ENCODE measurements around the gene TP73. TPM values are rescaled to one million over a fixed set of nuclear protein-coding genes. Genes with fewer than 3 reads are reported as not detected.

TP73 gene
- total and polyA plus RNA-seq, 4 experiments from 2014 or later = 0.15 to 0.17 TPM; not detected in 2

- H3K36me3 Mint-ChIP-seq = no peaks in the 10 kb centered on the region
These were observed 44.6 kb upstream of the TP73 start for GRCh38 chr1:3607703-3608065.

DNA sequence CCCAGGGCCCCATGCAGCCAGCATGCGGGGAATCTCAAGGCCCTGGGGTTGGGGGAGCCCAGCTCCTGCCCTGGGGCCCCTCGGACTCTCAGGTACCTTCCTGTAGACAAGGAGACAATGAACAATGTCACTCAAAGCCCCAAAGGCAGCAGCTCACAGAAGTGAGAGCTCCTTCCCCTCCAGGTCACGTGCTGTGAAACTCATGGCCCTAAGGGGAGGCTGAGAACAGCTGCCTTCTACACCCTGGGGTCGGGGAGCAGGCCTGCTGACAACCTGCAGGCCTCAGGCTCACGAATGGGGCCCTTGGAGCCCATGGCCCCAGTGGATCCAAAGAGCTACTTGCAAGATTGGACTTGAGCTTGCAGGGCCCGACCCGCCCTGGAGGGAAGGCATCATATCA, 44.2 kb upstream of the TP73 start:
- Histone ChIP-seq H3K27ac (ENCODE audit: low read depth, low read length) (no peak overlapping the region), H3K4me1 (ENCODE audit: insufficient read depth, low read length) (peaks cover 15% of the 10 kb centered on the region), H3K4me3 (ENCODE audit: low read length in 2 of 2) (no peak overlapping the region), H3K27me3 (ENCODE audit: insufficient read depth, low read length) (peaks cover 5% of the 10 kb centered on the region), H3K36me3 (ENCODE audit: insufficient read depth, low read length) (no peaks in the 10 kb centered on the region), H3K9me3 (ENCODE audit: control insufficient read depth in 1 of 2, low read length in 2 of 2) (no peaks in the 10 kb centered on the region)
- POLR2A ChIA-PET (ENCODE audit: partially characterized antibody) = no interaction called here
- no peak for DNase-seq
- Mint-ChIP-seq H3K4me1 (peaks cover 2 to 18% (median 5%) of the 10 kb centered on the region in 4 donors), H3K27me3 (peaks cover 7 to 9% of the 10 kb centered on the region in 2 donors), H3K4me3 (no peak overlapping the region), H3K36me3 (no peaks in the 10 kb centered on the region), H3K27ac (no peak overlapping the region), H3K9me3 (peaks cover 0 to 1% (median 0%) of the 10 kb centered on the region in 8 donors)
- intact Hi-C loops (cut with micrococcal nuclease) = no loop called here
- CTCF ChIA-PET (ENCODE audit: partially characterized antibody) = no interaction called here

More at GRCh38 chr1:3607703-3608065, 44.6 kb upstream of the TP73 start:
- intact Hi-C loops (cut with micrococcal nuclease) = no loop called here
- DNase-seq = no peak
- Histone ChIP-seq H3K9me3 (ENCODE audit: control insufficient read depth in 1 of 2, low read length in 2 of 2) (no peaks in the 10 kb centered on the region), H3K27me3 (ENCODE audit: insufficient read depth, low read length) (peaks cover 5% of the 10 kb centered on the region), H3K36me3 (ENCODE audit: insufficient read depth, low read length) (no peaks in the 10 kb centered on the region), H3K4me3 (ENCODE audit: low read length in 2 of 2) (no peak overlapping the region), H3K4me1 (ENCODE audit: insufficient read depth, low read length) (peaks cover 15% of the 10 kb centered on the region), H3K27ac (ENCODE audit: low read depth, low read length) (no peak overlapping the region)
- ChIA-PET POLR2A (ENCODE audit: partially characterized antibody) (no interaction called here), CTCF (ENCODE audit: partially characterized antibody) (no interaction called here)
- Mint-ChIP-seq H3K4me3 (no peak overlapping the region), H3K9me3 (peaks cover 0 to 1% (median 0%) of the 10 kb centered on the region in 8 donors), H3K27me3 (peaks cover 7 to 9% of the 10 kb centered on the region in 2 donors), H3K27ac (no peak overlapping the region), H3K4me1 (peaks cover 2 to 18% (median 5%) of the 10 kb centered on the region in 4 donors)

- Mint-ChIP-seq H3K9me3 (peaks cover 0 to 1% (median 0%) of the 10 kb centered on the region in 8 donors), H3K36me3 (no peaks in the 10 kb centered on the region), H3K27me3 (peaks cover 9 to 13% of the 10 kb centered on the region in 2 donors), H3K4me3 (peak overlapping the region in 5 of 8 donors; percentile 14 to 60 (median 36)), H3K4me1 (peaks cover 2 to 18% (median 5%) of the 10 kb centered on the region in 4 donors), H3K27ac (peak overlapping the region in 1 of 7 donors; percentile 80)
- Histone ChIP-seq H3K4me1 (ENCODE audit: insufficient read depth, low read length) (peaks cover 15% of the 10 kb centered on the region), H3K27ac (ENCODE audit: low read depth, low read length) (no peak overlapping the region), H3K4me3 (ENCODE audit: low read length in 2 of 2) (no peak overlapping the region), H3K9me3 (ENCODE audit: control insufficient read depth in 1 of 2, low read length in 2 of 2) (no peaks in the 10 kb centered on the region), H3K36me3 (ENCODE audit: insufficient read depth, low read length) (no peaks in the 10 kb centered on the region), H3K27me3 (ENCODE audit: insufficient read depth, low read length) (peaks cover 5% of the 10 kb centered on the region)
- DNase-seq = no peak
- ChIA-PET POLR2A (ENCODE audit: partially characterized antibody) (no interaction called here), CTCF (ENCODE audit: partially characterized antibody) (no interaction called here)
- intact Hi-C loops (cut with micrococcal nuclease) = no loop called here
These were observed 43.1 kb upstream of the TP73 start for GRCh38 chr1:3609016-3609768.

- peaks cover 0 to 1% (median 0%) of the 10 kb centered on the region in 8 donors for H3K9me3 Mint-ChIP-seq
- H3K4me1 Mint-ChIP-seq = peaks cover 2 to 18% (median 5%) of the 10 kb centered on the region in 4 donors
- H3K27me3 Mint-ChIP-seq = peaks cover 9 to 13% of the 10 kb centered on the region in 2 donors
- no peak for DNase-seq
- ChIA-PET POLR2A (ENCODE audit: partially characterized antibody) (interaction anchor here (2.2 kb wide), 1 partner anchor 14 kb away, joined by 7 read pairs; no protein-coding TSS in a partner anchor), CTCF (ENCODE audit: partially characterized antibody) (no interaction called here)
- peaks cover 5% of the 10 kb centered on the region for H3K27me3 ChIP-seq (ENCODE audit: insufficient read depth, low read length)
- no peaks in the 10 kb centered on the region for H3K9me3 ChIP-seq (ENCODE audit: control insufficient read depth in 1 of 2, low read length in 2 of 2)
- peak overlapping the region in 1 of 7 donors; percentile 18 for H3K27ac Mint-ChIP-seq
- H3K36me3 Mint-ChIP-seq = no peaks in the 10 kb centered on the region
- no peak overlapping the region for H3K27ac ChIP-seq (ENCODE audit: low read depth, low read length)
- H3K36me3 ChIP-seq (ENCODE audit: insufficient read depth, low read length) = no peaks in the 10 kb centered on the region
- H3K4me3 Mint-ChIP-seq = peak overlapping the region in 5 of 8 donors; percentile 14 to 68 (median 60)
- no peak overlapping the region for H3K4me3 ChIP-seq (ENCODE audit: low read length in 2 of 2)
- H3K4me1 ChIP-seq (ENCODE audit: insufficient read depth, low read length) = peaks cover 15% of the 10 kb centered on the region
- intact Hi-C loops (cut with micrococcal nuclease) = no loop called here
These were observed 42.4 kb upstream of the TP73 start for GRCh38 chr1:3609769-3610526.

- H3K36me3 Mint-ChIP-seq = no peaks in the 10 kb centered on the region
- peak overlapping the region in 1 of 7 donors; percentile 18 for H3K27ac Mint-ChIP-seq
- Histone ChIP-seq H3K4me3 (ENCODE audit: low read length in 2 of 2) (no peak overlapping the region), H3K36me3 (ENCODE audit: insufficient read depth, low read length) (no peaks in the 10 kb centered on the region), H3K27me3 (ENCODE audit: insufficient read depth, low read length) (peaks cover 5% of the 10 kb centered on the region), H3K9me3 (ENCODE audit: control insufficient read depth in 1 of 2, low read length in 2 of 2) (no peaks in the 10 kb centered on the region), H3K4me1 (ENCODE audit: insufficient read depth, low read length) (peaks cover 15% of the 10 kb centered on the region), H3K27ac (ENCODE audit: low read depth, low read length) (no peak overlapping the region)
- H3K9me3 Mint-ChIP-seq = peaks cover 0 to 1% (median 0%) of the 10 kb centered on the region in 8 donors
- ChIA-PET POLR2A (ENCODE audit: partially characterized antibody) (interaction anchor here (2.2 kb wide), 1 partner anchor 14 kb away, joined by 7 read pairs; no protein-coding TSS in a partner anchor), CTCF (ENCODE audit: partially characterized antibody) (no interaction called here)
- H3K4me3 Mint-ChIP-seq = peak overlapping the region in 7 of 8 donors; percentile 44 to 75 (median 62)
- H3K27me3 Mint-ChIP-seq = peaks cover 9 to 13% of the 10 kb centered on the region in 2 donors
- intact Hi-C loops (cut with micrococcal nuclease) = loop anchor here (1.0 kb wide), 1 partner anchor 13 kb away; no protein-coding TSS in a partner anchor
- no peak for DNase-seq
- peaks cover 2 to 18% (median 5%) of the 10 kb centered on the region in 4 donors for H3K4me1 Mint-ChIP-seq
These were observed 41.7 kb upstream of the TP73 start for GRCh38 chr1:3610527-3611169.

- Histone ChIP-seq H3K4me3 (ENCODE audit: low read length in 2 of 2) (no peak within 1 kb of the TSS), H3K27me3 (ENCODE audit: insufficient read depth, low read length) (peaks cover 5% of the 10 kb centered on the region), H3K36me3 (ENCODE audit: insufficient read depth, low read length) (no peaks in the 10 kb centered on the region), H3K4me1 (ENCODE audit: insufficient read depth, low read length) (peaks cover 15% of the 10 kb centered on the region), H3K9me3 (ENCODE audit: control insufficient read depth in 1 of 2, low read length in 2 of 2) (no peaks in the 10 kb centered on the region), H3K27ac (ENCODE audit: low read depth, low read length) (no peak within 1 kb of the TSS)
- intact Hi-C loops (cut with micrococcal nuclease) = loop anchor here (1.0 kb wide), 1 partner anchor 14 kb away; no protein-coding TSS in a partner anchor
- Mint-ChIP-seq H3K27ac (peak within 1 kb of the TSS in 2 of 7 donors; percentile 18 to 25), H3K36me3 (no peaks in the 10 kb centered on the region), H3K9me3 (peaks cover 0 to 1% (median 0%) of the 10 kb centered on the region in 8 donors), H3K4me3 (peak within 1 kb of the TSS; percentile 39 to 87 (median 77)), H3K4me1 (peaks cover 2 to 18% (median 5%) of the 10 kb centered on the region in 4 donors), H3K27me3 (peaks cover 9 to 13% of the 10 kb centered on the region in 2 donors)
- ChIA-PET POLR2A (ENCODE audit: partially characterized antibody) (interaction anchor here (2.2 kb wide), 1 partner anchor 13 kb away, joined by 7 read pairs; no protein-coding TSS in a partner anchor), CTCF (ENCODE audit: partially characterized antibody) (no interaction called here)
- peak in 4 of 5 donors; percentile 20 to 60 (median 26) for DNase-seq
These were observed 40.9 kb upstream of the TP73 start, which contains the start of gene MEGF6 for GRCh38 chr1:3611170-3612019. Gene MEGF6 (minus strand): TSS chr1:3611508. CDS start chr1:3611268, 240 bp downstream.

Measured in CD4-positive, alpha-beta memory T cell (primary cell).